ENCODE results near the gene PLA2G4C. TPM values are rescaled to one million over a fixed set of nuclear protein-coding genes. Genes with fewer than 3 reads are reported as not detected.

The PLA2G4C gene
- total RNA-seq, 1 donor, result 4.3 TPM

GRCh38 chr19:48121909-48122371 is 11.3 kb upstream of the PLA2G4C start:
- peak; percentile 39 for DNase-seq (ENCODE audit: insufficient read length, low spot score, missing footprints)
- Histone ChIP-seq H3K4me1 (ENCODE audit: insufficient read depth, low read length) (peaks cover 8% of the 10 kb centered on the region), H4K20me1 (ENCODE audit: insufficient read depth, low read length) (no peaks in the 10 kb centered on the region), H3K4me2 (ENCODE audit: insufficient read depth, low read length) (no peak overlapping the region), H2AFZ (ENCODE audit: low read length) (no peak overlapping the region), H3K27ac (ENCODE audit: low read depth, low read length) (no peak overlapping the region), H3K27me3 (ENCODE audit: insufficient read depth, low read length) (no peaks in the 10 kb centered on the region), H3K36me3 (ENCODE audit: insufficient read depth, low read length) (peaks cover 5% of the 10 kb centered on the region), H3K79me2 (ENCODE audit: insufficient read depth, low read length) (no peaks in the 10 kb centered on the region), H3K4me3 (ENCODE audit: insufficient read depth, low read length) (no peak overlapping the region), H3K9me3 (ENCODE audit: low read depth, low read length) (no peaks in the 10 kb centered on the region)
- no peak for TF ChIP-seq CTCF (IDR thresholded peaks at IDR 0.05; ENCODE audit: extremely low read depth, low read depth, low read length)

- no peak overlapping the region for H3K27ac ChIP-seq (ENCODE audit: low read depth, low read length)
- H3K36me3 ChIP-seq (ENCODE audit: insufficient read depth, low read length), result peaks cover 5% of the 10 kb centered on the region
- no peak for DNase-seq (ENCODE audit: insufficient read length, low spot score, missing footprints)
Measured at GRCh38 chr19:48121066-48121465, 10.4 kb upstream of the PLA2G4C start.

DNA sequence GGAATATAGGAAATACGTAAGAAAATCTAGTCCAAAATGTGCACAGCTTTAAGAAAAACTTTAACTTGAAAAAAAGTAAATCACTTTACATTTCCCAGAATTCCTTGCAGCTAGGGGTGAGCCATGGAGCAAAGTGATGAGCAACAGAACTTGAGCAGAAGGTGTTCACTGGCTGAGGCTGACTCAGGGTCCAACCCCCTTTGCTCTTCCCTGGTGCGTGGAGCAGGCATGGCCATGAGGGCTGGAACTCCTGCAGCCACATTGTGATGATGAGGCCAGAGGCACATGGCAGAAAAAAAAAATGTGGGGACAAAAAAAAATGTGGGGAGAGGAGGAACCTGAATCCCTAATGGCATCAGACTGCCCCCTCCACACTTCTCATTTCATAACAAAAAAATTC is 9.9 kb upstream of the PLA2G4C start:
- peaks cover 5% of the 10 kb centered on the region for H3K36me3 ChIP-seq (ENCODE audit: insufficient read depth, low read length)
- no peaks in the 10 kb centered on the region for H3K9me3 ChIP-seq (ENCODE audit: low read depth, low read length)
- TF ChIP-seq CTCF (IDR thresholded peaks at IDR 0.05; ENCODE audit: extremely low read depth, low read depth, low read length), result no peak
- H3K27me3 ChIP-seq (ENCODE audit: insufficient read depth, low read length), result no peaks in the 10 kb centered on the region
- H2AFZ ChIP-seq (ENCODE audit: low read length), result no peak overlapping the region
- H4K20me1 ChIP-seq (ENCODE audit: insufficient read depth, low read length), result no peaks in the 10 kb centered on the region
- no peak overlapping the region for H3K27ac ChIP-seq (ENCODE audit: low read depth, low read length)
- H3K4me2 ChIP-seq (ENCODE audit: insufficient read depth, low read length), result no peak overlapping the region
- no peak for DNase-seq (ENCODE audit: insufficient read length, low spot score, missing footprints)
- no peaks in the 10 kb centered on the region for H3K79me2 ChIP-seq (ENCODE audit: insufficient read depth, low read length)
- H3K4me3 ChIP-seq (ENCODE audit: insufficient read depth, low read length), result no peak overlapping the region
- peaks cover 8% of the 10 kb centered on the region for H3K4me1 ChIP-seq (ENCODE audit: insufficient read depth, low read length)

More at GRCh38 chr19:48121066-48121465, 10.4 kb upstream of the PLA2G4C start:
- Histone ChIP-seq H3K4me2 (ENCODE audit: insufficient read depth, low read length) (no peak overlapping the region), H3K9me3 (ENCODE audit: low read depth, low read length) (no peaks in the 10 kb centered on the region), H4K20me1 (ENCODE audit: insufficient read depth, low read length) (no peaks in the 10 kb centered on the region), H2AFZ (ENCODE audit: low read length) (no peak overlapping the region), H3K79me2 (ENCODE audit: insufficient read depth, low read length) (no peaks in the 10 kb centered on the region), H3K27me3 (ENCODE audit: insufficient read depth, low read length) (no peaks in the 10 kb centered on the region), H3K4me3 (ENCODE audit: insufficient read depth, low read length) (no peak overlapping the region), H3K4me1 (ENCODE audit: insufficient read depth, low read length) (peaks cover 8% of the 10 kb centered on the region)
- no peak for TF ChIP-seq CTCF (IDR thresholded peaks at IDR 0.05; ENCODE audit: extremely low read depth, low read depth, low read length)

GRCh38 chr19:48118131-48118517 is 7.5 kb upstream of the PLA2G4C start:
- H3K4me1 ChIP-seq (ENCODE audit: insufficient read depth, low read length), result no peaks in the 10 kb centered on the region
- TF ChIP-seq CTCF (IDR thresholded peaks at IDR 0.05; ENCODE audit: extremely low read depth, low read depth, low read length), result no peak
- H3K4me2 ChIP-seq (ENCODE audit: insufficient read depth, low read length), result no peak overlapping the region
- H3K4me3 ChIP-seq (ENCODE audit: insufficient read depth, low read length), result no peak overlapping the region
- H2AFZ ChIP-seq (ENCODE audit: low read length), result no peak overlapping the region
- no peaks in the 10 kb centered on the region for H4K20me1 ChIP-seq (ENCODE audit: insufficient read depth, low read length)
- no peaks in the 10 kb centered on the region for H3K27me3 ChIP-seq (ENCODE audit: insufficient read depth, low read length)
- no peak overlapping the region for H3K27ac ChIP-seq (ENCODE audit: low read depth, low read length)
- no peaks in the 10 kb centered on the region for H3K9me3 ChIP-seq (ENCODE audit: low read depth, low read length)
- no peaks in the 10 kb centered on the region for H3K79me2 ChIP-seq (ENCODE audit: insufficient read depth, low read length)
- H3K36me3 ChIP-seq (ENCODE audit: insufficient read depth, low read length), result peaks cover 5% of the 10 kb centered on the region
- DNase-seq (ENCODE audit: insufficient read length, low spot score, missing footprints), result no peak

Measured in osteoblast (primary cell).